ENCODE measurements around the gene WNT8A. TPM values are rescaled to one million over a fixed set of nuclear protein-coding genes. Genes with fewer than 3 reads are reported as not detected.

WNT8A gene
- total and polyA plus RNA-seq, 2 donors, result 0.05 to 0.09 TPM

- no peak overlapping the region for H3K27ac ChIP-seq (ENCODE audit: low read depth in 1 of 2, low read length in 1 of 2)
- peaks cover 5 to 15% of the 10 kb centered on the region in 2 donors for H3K4me1 ChIP-seq (ENCODE audit: control insufficient read depth in 2 of 2, insufficient read depth in 2 of 2, low read length in 2 of 2)
- H3K36me3 ChIP-seq (ENCODE audit: control insufficient read depth in 2 of 2, insufficient read depth in 2 of 2, low read length in 1 of 2), result no peaks in the 10 kb centered on the region
- no peak overlapping the region for H3K4me3 ChIP-seq (ENCODE audit: low read length in 2 of 2)
- no peaks in the 10 kb centered on the region for H3K27me3 ChIP-seq (ENCODE audit: control insufficient read depth in 2 of 2, insufficient read depth in 1 of 2, low read length in 1 of 2)
- 91% methylated on average over 1 of the region's 1 CpG for WGBS
- DNase-seq (ENCODE audit: low read depth in 6 of 9, low spot score in 9 of 9), result no peak
- H3K9me3 ChIP-seq (ENCODE audit: control insufficient read depth in 2 of 2, insufficient read depth in 1 of 2, low read length in 1 of 2), result no peaks in the 10 kb centered on the region
Measured at GRCh38 chr5:138078006-138078643, 5.7 kb upstream of the WNT8A start.

GRCh38 chr5:138082033-138082432 is 1.8 kb upstream of the WNT8A start:
- WGBS, result 95% methylated on average over 4 of the region's 4 CpGs
- H3K27ac ChIP-seq (ENCODE audit: low read depth in 1 of 2, low read length in 1 of 2), result no peak overlapping the region
- peak in 1 of 9 donors; percentile 25 for DNase-seq (ENCODE audit: low read depth in 6 of 9, low spot score in 9 of 9)
- H3K36me3 ChIP-seq (ENCODE audit: control insufficient read depth in 2 of 2, insufficient read depth in 2 of 2, low read length in 1 of 2), result no peaks in the 10 kb centered on the region
- H3K4me1 ChIP-seq (ENCODE audit: control insufficient read depth in 2 of 2, insufficient read depth in 2 of 2, low read length in 2 of 2), result peaks cover 5 to 15% of the 10 kb centered on the region in 2 donors
- H3K27me3 ChIP-seq (ENCODE audit: control insufficient read depth in 2 of 2, insufficient read depth in 1 of 2, low read length in 1 of 2), result no peaks in the 10 kb centered on the region
- no peaks in the 10 kb centered on the region for H3K9me3 ChIP-seq (ENCODE audit: control insufficient read depth in 2 of 2, insufficient read depth in 1 of 2, low read length in 1 of 2)
- no peak overlapping the region for H3K4me3 ChIP-seq (ENCODE audit: low read length in 2 of 2)

DNA sequence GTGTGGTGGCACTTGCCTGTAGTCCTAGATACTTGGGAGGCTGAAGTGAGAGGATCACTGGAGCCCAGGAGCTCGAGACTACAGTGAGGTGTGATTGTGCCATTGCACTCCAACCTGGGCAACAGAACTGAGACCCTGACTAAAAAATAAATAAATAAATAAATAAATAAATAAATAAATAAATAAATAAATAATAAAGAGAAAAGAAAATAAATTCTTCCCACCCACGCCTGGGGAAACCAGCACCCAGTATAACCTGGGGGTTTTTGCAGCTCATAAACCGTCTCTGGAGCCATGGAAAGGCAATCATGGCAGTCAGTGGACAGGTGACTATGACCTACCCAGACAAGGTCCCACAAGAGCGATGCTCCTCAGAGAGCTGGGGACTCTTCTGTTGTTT is 7.9 kb downstream of the WNT8A start:
- Histone ChIP-seq H3K9me3 (ENCODE audit: control insufficient read depth in 2 of 2, insufficient read depth in 1 of 2, low read length in 1 of 2) (no peaks in the 10 kb centered on the region), H3K4me3 (ENCODE audit: low read length in 2 of 2) (no peak overlapping the region), H3K36me3 (ENCODE audit: control insufficient read depth in 2 of 2, insufficient read depth in 2 of 2, low read length in 1 of 2) (no peaks in the 10 kb centered on the region), H3K27me3 (ENCODE audit: control insufficient read depth in 2 of 2, insufficient read depth in 1 of 2, low read length in 1 of 2) (no peaks in the 10 kb centered on the region), H3K27ac (ENCODE audit: low read depth in 1 of 2, low read length in 1 of 2) (no peak overlapping the region), H3K4me1 (ENCODE audit: control insufficient read depth in 2 of 2, insufficient read depth in 2 of 2, low read length in 2 of 2) (peaks cover 2 to 19% of the 10 kb centered on the region in 2 donors)
- WGBS, result 96% methylated on average over 4 of the region's 4 CpGs
- no peak for DNase-seq (ENCODE audit: low read depth in 6 of 9, low spot score in 9 of 9)

GRCh38 chr5:138092301-138092700 is 8.5 kb downstream of the WNT8A start:
- Histone ChIP-seq H3K9me3 (ENCODE audit: control insufficient read depth in 2 of 2, insufficient read depth in 1 of 2, low read length in 1 of 2) (no peaks in the 10 kb centered on the region), H3K27ac (ENCODE audit: low read depth in 1 of 2, low read length in 1 of 2) (peak overlapping the region; percentile 32 to 60), H3K4me3 (ENCODE audit: low read length in 2 of 2) (no peak overlapping the region), H3K36me3 (ENCODE audit: control insufficient read depth in 2 of 2, insufficient read depth in 2 of 2, low read length in 1 of 2) (no peaks in the 10 kb centered on the region), H3K4me1 (ENCODE audit: control insufficient read depth in 2 of 2, insufficient read depth in 2 of 2, low read length in 2 of 2) (peaks cover 2 to 19% of the 10 kb centered on the region in 2 donors), H3K27me3 (ENCODE audit: control insufficient read depth in 2 of 2, insufficient read depth in 1 of 2, low read length in 1 of 2) (no peaks in the 10 kb centered on the region)
- DNase-seq (ENCODE audit: low read depth in 6 of 9, low spot score in 9 of 9), result no peak
- 97% methylated on average over 1 of the region's 1 CpG for WGBS

DNA sequence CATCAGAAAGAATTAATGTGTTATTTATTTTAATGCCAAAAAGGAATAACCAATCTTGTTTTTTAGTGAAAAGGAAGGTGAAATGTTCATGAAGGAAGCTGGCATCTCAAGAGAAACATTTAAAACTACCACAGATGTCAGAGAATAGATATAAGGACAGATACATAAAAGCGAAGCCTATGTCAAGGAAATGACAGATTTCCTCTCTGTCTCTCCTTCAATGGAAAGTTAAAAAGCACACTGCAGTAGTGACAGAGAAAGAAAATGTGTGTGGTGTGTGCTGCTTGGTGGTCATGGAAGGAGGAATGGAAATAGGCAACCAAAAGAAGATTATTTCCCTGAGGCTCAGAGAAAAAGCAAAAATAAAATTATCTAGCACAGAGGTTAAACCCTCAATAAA is 9.2 kb downstream of the WNT8A start:
- Histone ChIP-seq H3K4me3 (ENCODE audit: low read length in 2 of 2) (no peak overlapping the region), H3K27me3 (ENCODE audit: control insufficient read depth in 2 of 2, insufficient read depth in 1 of 2, low read length in 1 of 2) (no peaks in the 10 kb centered on the region), H3K36me3 (ENCODE audit: control insufficient read depth in 2 of 2, insufficient read depth in 2 of 2, low read length in 1 of 2) (no peaks in the 10 kb centered on the region), H3K27ac (ENCODE audit: low read depth in 1 of 2, low read length in 1 of 2) (peak overlapping the region in 1 of 2 donors; percentile 78), H3K9me3 (ENCODE audit: control insufficient read depth in 2 of 2, insufficient read depth in 1 of 2, low read length in 1 of 2) (no peaks in the 10 kb centered on the region), H3K4me1 (ENCODE audit: control insufficient read depth in 2 of 2, insufficient read depth in 2 of 2, low read length in 2 of 2) (peaks cover 2 to 19% of the 10 kb centered on the region in 2 donors)
- DNase-seq (ENCODE audit: low read depth in 6 of 9, low spot score in 9 of 9), result peak in 4 of 9 donors; percentile 21 to 61 (median 22)
- WGBS, result 9% methylated on average over 1 of the region's 1 CpG

- Histone ChIP-seq H3K27ac (ENCODE audit: low read depth in 1 of 2, low read length in 1 of 2) (no peak overlapping the region), H3K27me3 (ENCODE audit: control insufficient read depth in 2 of 2, insufficient read depth in 1 of 2, low read length in 1 of 2) (no peaks in the 10 kb centered on the region), H3K4me1 (ENCODE audit: control insufficient read depth in 2 of 2, insufficient read depth in 2 of 2, low read length in 2 of 2) (peaks cover 2 to 19% of the 10 kb centered on the region in 2 donors), H3K36me3 (ENCODE audit: control insufficient read depth in 2 of 2, insufficient read depth in 2 of 2, low read length in 1 of 2) (no peaks in the 10 kb centered on the region), H3K9me3 (ENCODE audit: control insufficient read depth in 2 of 2, insufficient read depth in 1 of 2, low read length in 1 of 2) (no peaks in the 10 kb centered on the region), H3K4me3 (ENCODE audit: low read length in 2 of 2) (no peak overlapping the region)
- no peak for DNase-seq (ENCODE audit: low read depth in 6 of 9, low spot score in 9 of 9)
- 78% methylated on average over 4 of the region's 4 CpGs for WGBS
Measured at GRCh38 chr5:138095100-138095907, 11.5 kb downstream of the WNT8A start.

DNA sequence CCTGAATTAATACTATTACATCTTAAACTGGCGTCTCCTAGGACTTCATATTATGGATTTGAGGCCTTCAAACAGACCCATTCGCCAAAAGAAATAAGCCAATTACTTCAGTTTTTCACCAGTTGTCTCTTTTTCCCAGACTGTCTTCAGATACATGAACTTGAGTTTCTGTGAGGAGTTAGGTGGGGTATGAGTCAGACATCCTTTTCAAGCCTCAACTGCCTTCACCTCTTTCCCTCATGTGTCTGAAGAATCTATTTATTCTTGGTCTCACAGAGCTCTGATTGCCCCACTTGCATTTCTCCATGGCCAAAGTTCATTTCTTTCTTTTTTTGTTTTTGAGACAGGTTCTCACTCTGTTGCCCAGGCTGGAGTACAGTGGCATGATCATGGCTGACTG is 12.5 kb downstream of the WNT8A start:
- no peak for DNase-seq (ENCODE audit: low read depth in 6 of 9, low spot score in 9 of 9)
- Histone ChIP-seq H3K4me3 (ENCODE audit: low read length in 2 of 2) (no peak overlapping the region), H3K27me3 (ENCODE audit: control insufficient read depth in 2 of 2, insufficient read depth in 1 of 2, low read length in 1 of 2) (no peaks in the 10 kb centered on the region), H3K9me3 (ENCODE audit: control insufficient read depth in 2 of 2, insufficient read depth in 1 of 2, low read length in 1 of 2) (no peaks in the 10 kb centered on the region), H3K27ac (ENCODE audit: low read depth in 1 of 2, low read length in 1 of 2) (no peak overlapping the region), H3K4me1 (ENCODE audit: control insufficient read depth in 2 of 2, insufficient read depth in 2 of 2, low read length in 2 of 2) (peaks cover 2 to 19% of the 10 kb centered on the region in 2 donors), H3K36me3 (ENCODE audit: control insufficient read depth in 2 of 2, insufficient read depth in 2 of 2, low read length in 1 of 2) (no peaks in the 10 kb centered on the region)
- 93% methylated on average over 2 of the region's 2 CpGs for WGBS

- no peak overlapping the region for H3K4me3 ChIP-seq (ENCODE audit: low read length in 2 of 2)
- H3K4me1 ChIP-seq (ENCODE audit: control insufficient read depth in 2 of 2, insufficient read depth in 2 of 2, low read length in 2 of 2), result peaks cover 2 to 18% of the 10 kb centered on the region in 2 donors
- H3K27ac ChIP-seq (ENCODE audit: low read depth in 1 of 2, low read length in 1 of 2), result no peak overlapping the region
- DNase-seq (ENCODE audit: low read depth in 6 of 9, low spot score in 9 of 9), result no peak
- H3K9me3 ChIP-seq (ENCODE audit: control insufficient read depth in 2 of 2, insufficient read depth in 1 of 2, low read length in 1 of 2), result no peaks in the 10 kb centered on the region
- WGBS, result 93% methylated on average over 11 of the region's 11 CpGs
- no peaks in the 10 kb centered on the region for H3K36me3 ChIP-seq (ENCODE audit: control insufficient read depth in 2 of 2, insufficient read depth in 2 of 2, low read length in 1 of 2)
- no peaks in the 10 kb centered on the region for H3K27me3 ChIP-seq (ENCODE audit: control insufficient read depth in 2 of 2, insufficient read depth in 1 of 2, low read length in 1 of 2)
Measured at GRCh38 chr5:138096997-138097828, 13.4 kb downstream of the WNT8A start.

All from thymus (tissue), 11 donors.